ENCODE measurements around the gene PPHLN1.
"Not testable (repeated sequence)": the region's sequence is repeated elsewhere in the genome, so short reads cannot be mapped to it uniquely, and the experiment has no call there.

The PPHLN1 gene

GRCh38 chr12:42373669-42374068 lies 47.7 kb downstream of the PPHLN1 start:
- no peak for FAIRE-seq

DNA sequence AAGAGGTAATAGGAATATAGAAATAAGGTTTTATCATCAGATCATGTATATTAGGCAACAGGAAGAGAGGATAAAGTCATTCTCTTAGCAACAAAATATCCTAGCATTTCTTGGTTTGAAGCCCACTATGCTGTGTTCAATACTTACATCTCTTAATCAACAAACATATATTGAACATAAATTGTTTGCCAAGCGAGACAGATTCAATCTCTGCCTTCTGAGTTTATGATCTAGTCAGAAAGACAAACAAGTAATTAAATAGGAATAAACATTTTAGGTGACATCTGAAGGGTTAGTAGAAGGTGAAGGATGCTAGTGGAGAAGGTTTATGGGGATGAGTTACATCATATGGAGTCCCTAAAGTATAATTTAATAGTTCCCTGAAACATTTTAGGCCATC lies 54.8 kb downstream of the PPHLN1 start:
- FAIRE-seq = no peak

GRCh38 chr12:42382013-42382696 lies 56.2 kb downstream of the PPHLN1 start:
- FAIRE-seq = no peak

GRCh38 chr12:42385326-42385841 lies 59.4 kb downstream of the PPHLN1 start:
- no peak for FAIRE-seq

- no peak for FAIRE-seq
Measured at GRCh38 chr12:42386308-42386707, 60.3 kb downstream of the PPHLN1 start.

- FAIRE-seq = not testable (repeated sequence)
Measured at GRCh38 chr12:42388086-42388485, 62.1 kb downstream of the PPHLN1 start.

DNA sequence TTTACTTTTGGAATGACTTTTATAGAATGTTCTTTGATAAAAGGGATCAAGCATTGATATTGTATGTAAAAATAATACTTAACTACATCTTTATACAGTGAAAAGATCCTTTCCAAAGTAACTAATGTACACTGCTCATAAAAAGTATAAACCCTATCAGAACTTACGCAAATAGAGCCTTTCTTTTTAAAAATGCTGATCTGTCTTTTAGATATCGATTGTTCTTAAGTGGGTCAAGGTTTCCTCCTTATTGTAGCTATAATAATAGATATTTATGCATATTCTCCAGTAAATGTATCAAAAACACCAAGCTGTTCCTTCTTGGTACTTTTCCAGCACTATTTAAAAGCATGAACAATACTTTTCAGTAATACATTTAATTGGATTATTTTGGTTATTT lies 68.5 kb downstream of the PPHLN1 start:
- no peak for FAIRE-seq

DNA sequence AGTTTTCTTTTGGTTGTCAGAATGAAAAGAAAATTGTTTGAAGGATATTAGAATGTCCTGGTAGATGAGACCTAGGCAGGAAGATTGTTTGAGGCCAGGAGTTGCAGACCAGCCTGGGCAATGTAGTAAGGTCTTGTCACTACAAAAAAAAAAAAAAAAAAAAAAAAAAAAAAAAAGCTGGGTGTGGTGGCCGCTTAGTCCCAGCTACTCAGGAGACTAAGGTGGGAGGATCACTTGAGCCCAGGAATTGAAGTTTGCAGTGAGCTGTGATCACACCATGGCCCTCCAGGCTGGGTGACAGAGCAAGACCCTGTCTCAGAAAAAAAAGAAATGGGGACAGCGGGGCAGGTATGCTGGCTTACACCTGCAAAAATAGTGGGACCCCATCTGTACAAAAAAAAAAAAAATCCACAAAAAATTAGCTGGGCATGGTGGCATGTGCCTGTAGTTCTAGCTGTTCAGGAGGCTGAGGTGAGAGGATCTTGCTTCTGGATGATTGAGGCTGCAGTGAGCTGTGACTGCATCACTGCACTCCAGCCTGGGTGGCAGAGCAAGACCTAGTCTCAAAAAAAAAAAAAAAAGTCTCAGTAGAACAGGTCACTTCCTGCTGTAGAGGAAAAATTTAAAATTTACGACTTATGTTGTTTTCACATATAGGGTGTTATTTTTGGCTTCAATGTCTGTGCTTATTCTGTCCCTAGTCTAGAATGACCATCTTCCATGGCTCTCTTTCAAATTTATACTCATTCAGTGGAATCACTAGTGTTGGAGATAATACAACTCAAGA lies 70.7 kb downstream of the PPHLN1 start:
- FAIRE-seq = no peak

GRCh38 chr12:42402821-42403411 lies 76.9 kb downstream of the PPHLN1 start:
- no peak for FAIRE-seq

GRCh38 chr12:42407306-42407705 lies 81.3 kb downstream of the PPHLN1 start:
- no peak for FAIRE-seq

- FAIRE-seq = no peak
Measured at GRCh38 chr12:42409471-42409870, 83.5 kb downstream of the PPHLN1 start.

GRCh38 chr12:42410340-42410739 lies 84.4 kb downstream of the PPHLN1 start:
- FAIRE-seq = no peak

- FAIRE-seq = no peak
Measured at GRCh38 chr12:42420395-42420794, 94.4 kb downstream of the PPHLN1 start.

GRCh38 chr12:42421844-42422779 lies 96.1 kb downstream of the PPHLN1 start:
- FAIRE-seq = peak; percentile 55

GRCh38 chr12:42422785-42423184 lies 96.8 kb downstream of the PPHLN1 start:
- peak; percentile 65 for FAIRE-seq

GRCh38 chr12:42426746-42427145 lies 100.8 kb downstream of the PPHLN1 start:
- no peak for FAIRE-seq

DNA sequence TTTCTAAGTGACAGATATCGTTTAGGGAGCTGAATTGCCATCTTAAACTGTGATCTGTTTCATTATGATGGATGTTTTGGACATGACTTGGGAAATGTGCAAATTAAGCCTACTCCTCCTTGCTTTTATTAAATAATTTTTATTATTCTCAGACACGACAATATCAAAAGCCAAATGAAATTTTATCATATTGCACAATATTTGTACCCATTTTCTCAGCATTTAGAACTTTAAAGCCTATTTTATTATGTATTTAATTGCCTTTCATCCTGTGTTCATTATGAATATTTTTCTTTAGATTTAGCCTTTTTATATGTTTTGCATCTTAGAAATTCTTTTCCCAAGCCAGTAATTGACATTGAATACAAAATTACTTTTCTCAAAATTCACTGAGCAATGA lies 102.9 kb downstream of the PPHLN1 start:
- no peak for FAIRE-seq

- FAIRE-seq = no peak
Measured at GRCh38 chr12:42432517-42433140, 106.7 kb downstream of the PPHLN1 start.

DNA sequence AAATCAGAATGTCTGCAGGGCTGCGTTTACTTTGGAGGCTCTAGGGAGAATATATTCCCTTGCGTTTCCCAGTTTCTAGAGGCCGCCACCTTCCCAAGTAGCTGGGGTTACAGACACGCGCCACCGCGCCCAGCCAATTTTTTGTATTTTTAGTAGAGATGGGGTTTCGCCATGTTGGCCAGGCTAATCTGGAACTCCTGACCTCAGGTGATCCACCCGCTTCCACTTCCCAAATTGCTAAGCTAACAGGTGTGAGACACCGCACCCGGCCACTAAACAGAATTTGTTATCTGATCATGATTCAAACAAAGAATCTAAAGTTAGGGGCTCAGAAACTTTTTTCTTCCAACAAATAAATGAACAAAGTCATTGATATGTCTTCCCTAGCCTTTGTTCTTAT lies 114.6 kb downstream of the PPHLN1 start:
- no peak for FAIRE-seq

DNA sequence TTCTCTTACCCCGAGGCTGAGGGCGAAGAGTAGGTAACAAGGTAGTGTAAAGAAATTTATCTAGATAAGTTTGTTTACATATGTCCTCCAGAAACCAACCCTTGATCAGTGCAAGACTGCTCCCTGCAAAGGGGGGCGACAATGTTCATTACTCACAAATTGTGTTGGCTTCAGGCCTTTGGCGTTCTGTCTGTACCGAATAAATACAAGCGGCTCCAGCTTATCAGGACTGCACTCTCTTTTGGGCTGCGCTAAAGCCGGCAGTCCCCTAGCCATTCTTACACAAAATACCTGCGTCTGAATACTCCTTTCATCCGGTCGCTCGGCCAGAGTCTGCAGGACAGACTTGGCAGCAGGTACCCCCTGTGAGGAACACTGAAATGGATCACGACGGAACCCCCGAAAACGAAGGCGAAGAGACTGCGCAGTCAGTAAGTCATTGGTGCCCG lies 116.4 kb downstream of the PPHLN1 start:
- no peak for FAIRE-seq

DNA sequence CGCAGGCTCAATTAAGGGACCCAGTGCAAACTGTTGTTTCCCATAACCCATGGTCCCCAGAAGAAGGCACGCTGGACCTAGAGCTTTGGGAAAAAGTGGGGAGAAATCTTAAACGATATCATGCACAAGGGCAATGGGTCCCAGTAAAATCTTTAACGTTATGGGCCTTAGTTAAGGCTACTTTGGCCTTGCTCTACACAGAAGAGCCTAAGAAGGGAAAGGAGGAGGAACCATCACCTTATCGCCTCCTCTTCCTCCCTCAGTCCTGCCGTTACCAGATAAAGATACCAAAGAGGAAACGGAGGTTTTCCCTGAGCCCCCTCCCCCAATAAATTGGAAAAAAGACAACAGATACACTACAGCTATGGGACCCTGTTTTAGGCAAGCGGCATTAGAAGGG lies 116.9 kb downstream of the PPHLN1 start:
- FAIRE-seq = no peak
